Measurements from ENCODE around the gene TMEM72.

DNA sequence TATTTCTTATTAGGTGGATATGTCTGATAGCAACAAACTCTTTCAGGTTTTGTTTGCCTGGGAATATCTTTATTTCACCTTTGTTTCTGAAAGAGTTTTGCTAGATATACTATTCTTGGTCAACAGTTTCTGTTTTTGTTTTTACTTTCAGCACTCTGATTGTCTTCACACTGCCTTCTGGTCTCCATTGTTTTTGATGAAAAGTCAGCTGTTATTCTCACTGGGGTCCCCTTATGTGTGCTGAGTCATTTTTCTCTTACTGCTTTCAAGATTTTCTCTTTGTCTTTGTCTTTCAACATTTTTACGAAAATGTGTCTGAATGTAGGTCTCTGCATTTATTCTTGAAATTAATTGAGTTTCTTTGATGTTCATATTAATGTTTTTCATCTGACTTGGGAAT, 33.2 kb downstream of the TMEM72 start:
- no peak for TF ChIP-seq POLR2AphosphoS5 (IDR thresholded peaks at IDR 0.05; ENCODE audit: low read depth, low read length)
- no peak for TF ChIP-seq CTCF (IDR thresholded peaks at IDR 0.05)
- no peak for TF ChIP-seq SIN3A (IDR thresholded peaks at IDR 0.05; ENCODE audit: borderline replicate concordance, insufficient read depth, low read depth, low read length)
- TF ChIP-seq, protein P1, sequence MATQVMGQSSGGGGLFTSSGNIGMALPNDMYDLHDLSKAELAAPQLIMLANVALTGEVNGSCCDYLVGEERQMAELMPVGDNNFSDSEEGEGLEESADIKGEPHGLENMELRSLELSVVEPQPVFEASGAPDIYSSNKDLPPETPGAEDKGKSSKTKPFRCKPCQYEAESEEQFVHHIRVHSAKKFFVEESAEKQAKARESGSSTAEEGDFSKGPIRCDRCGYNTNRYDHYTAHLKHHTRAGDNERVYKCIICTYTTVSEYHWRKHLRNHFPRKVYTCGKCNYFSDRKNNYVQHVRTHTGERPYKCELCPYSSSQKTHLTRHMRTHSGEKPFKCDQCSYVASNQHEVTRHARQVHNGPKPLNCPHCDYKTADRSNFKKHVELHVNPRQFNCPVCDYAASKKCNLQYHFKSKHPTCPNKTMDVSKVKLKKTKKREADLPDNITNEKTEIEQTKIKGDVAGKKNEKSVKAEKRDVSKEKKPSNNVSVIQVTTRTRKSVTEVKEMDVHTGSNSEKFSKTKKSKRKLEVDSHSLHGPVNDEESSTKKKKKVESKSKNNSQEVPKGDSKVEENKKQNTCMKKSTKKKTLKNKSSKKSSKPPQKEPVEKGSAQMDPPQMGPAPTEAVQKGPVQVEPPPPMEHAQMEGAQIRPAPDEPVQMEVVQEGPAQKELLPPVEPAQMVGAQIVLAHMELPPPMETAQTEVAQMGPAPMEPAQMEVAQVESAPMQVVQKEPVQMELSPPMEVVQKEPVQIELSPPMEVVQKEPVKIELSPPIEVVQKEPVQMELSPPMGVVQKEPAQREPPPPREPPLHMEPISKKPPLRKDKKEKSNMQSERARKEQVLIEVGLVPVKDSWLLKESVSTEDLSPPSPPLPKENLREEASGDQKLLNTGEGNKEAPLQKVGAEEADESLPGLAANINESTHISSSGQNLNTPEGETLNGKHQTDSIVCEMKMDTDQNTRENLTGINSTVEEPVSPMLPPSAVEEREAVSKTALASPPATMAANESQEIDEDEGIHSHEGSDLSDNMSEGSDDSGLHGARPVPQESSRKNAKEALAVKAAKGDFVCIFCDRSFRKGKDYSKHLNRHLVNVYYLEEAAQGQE (IDR thresholded peaks at IDR 0.05; ENCODE audit: insufficient read depth in 1 of 2, low read depth in 2 of 2, low read length in 1 of 2) = no peak
